Measurements from ENCODE around the gene FAM117B.
"Not testable (repeated sequence)": the region's sequence is repeated elsewhere in the genome, so short reads cannot be mapped to it uniquely, and the experiment has no call there.

FAM117B gene

GRCh38 chr2:202763916-202764315, 129.1 kb downstream of the FAM117B start:
- DNase-seq, result no peak

DNA sequence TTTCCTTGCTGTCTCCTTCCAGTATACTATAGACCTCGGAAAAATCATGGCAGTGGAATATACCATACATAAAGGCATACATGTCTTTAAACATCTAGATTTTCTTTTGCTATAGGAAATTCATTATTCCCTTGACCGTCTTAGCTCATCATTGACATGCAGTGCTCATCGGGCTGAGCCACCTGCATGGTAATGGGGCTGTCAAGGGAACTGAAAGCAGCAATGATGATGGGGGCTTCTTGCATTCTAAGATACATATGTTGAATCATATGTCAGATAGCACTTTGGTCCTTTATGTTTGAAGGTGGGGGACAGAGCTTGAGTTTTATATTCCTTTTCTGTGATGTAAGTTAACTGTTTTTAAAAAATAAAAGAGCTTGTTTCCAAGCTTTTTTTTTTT, 130.2 kb downstream of the FAM117B start:
- no peak for DNase-seq

DNA sequence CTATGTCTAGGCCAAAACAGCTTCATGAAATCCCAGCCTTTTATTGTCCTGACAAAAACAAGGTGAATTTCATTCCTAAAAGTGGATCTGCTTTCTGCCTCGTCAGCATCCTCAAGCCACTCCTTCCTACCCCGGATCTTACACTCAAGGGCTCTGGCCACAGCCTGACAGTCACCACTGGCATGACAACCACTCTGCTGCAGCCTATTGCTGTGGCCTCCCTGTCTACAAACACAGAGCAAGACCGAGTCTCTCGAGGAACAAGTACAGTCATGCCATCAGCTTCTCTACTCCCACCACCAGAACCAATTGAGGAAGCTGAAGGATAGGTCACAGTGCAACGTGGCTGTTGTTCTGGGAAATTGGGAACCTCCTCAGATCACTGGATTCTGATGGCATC, 130.7 kb downstream of the FAM117B start:
- no peak for DNase-seq

GRCh38 chr2:202768273-202768672, 133.5 kb downstream of the FAM117B start:
- no peak for DNase-seq

DNA sequence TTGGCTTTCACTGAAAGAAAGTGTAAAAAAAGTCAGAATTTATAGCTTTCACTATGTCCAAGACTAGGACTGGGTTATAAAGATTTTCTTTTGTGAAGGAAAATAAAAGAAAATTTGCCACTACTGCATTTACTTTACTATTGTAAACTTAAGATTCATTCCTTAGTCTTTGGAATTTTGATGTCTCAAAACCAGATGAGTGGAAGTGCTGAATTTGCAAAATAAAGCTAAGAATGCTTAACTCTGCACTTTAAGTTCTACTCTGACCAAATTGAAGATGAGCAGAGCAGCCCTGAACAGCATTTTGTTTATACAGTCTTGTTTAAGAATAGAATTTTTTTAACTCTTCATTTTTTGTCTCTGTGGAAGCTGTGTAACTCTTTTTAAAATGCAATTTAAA, 134.4 kb downstream of the FAM117B start:
- DNase-seq, result no peak

GRCh38 chr2:202771336-202771735, 136.6 kb downstream of the FAM117B start:
- no peak for DNase-seq

GRCh38 chr2:202771741-202772460, 137.1 kb downstream of the FAM117B start:
- DNase-seq, result no peak

DNA sequence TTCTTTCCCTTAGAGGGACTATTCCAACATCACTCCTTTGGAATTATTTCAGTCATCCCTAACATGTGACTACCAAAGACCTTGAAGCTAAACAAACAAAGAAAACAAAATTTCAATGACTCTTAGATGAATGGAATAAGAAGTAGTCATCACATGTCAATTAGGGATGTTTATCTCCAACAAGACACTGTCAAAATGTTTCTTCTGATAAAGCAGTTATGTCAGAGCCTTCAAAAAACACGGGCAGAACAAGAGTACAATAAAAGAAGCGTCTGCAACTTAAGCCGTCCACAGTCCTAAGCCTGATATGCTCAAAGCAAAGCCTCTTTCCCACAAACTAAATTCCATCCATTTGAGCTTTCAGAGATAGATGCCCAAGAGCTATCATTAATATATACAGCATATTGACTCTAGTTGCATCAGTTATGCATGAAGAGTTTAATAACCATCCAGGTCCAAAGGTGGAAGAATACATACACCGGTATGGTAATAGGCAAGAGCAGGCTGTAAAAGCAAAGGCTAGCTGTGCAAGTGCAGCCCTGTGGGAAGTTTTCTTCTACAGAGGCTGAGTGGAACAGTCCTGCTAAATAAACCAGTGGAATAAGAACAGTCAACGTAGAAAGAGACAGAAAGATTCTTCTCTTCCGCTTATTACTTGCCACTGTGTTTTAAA, 138.7 kb downstream of the FAM117B start:
- no peak for DNase-seq

DNA sequence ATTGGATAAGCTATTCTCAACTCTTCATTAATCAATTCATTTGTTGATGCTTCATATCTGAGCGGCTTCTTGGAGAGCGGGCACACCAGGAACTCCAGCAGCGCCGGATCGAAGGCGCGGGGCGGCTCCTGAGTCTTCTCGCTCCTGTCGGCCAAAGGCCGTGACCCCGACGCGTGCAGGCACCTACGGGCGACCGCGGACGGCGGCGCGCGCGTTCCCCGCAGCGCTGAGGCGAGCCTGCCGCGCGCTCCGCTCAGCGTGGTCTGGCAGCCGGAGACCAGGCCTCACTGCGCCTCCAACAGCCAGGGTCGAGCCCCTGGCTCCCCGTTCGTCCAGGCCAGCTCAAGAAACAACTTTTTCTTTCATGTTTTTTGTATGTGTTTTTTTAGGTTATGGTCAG, 139.3 kb downstream of the FAM117B start:
- DNase-seq, result no peak

GRCh38 chr2:202778217-202778616, 143.4 kb downstream of the FAM117B start:
- DNase-seq, result no peak

DNA sequence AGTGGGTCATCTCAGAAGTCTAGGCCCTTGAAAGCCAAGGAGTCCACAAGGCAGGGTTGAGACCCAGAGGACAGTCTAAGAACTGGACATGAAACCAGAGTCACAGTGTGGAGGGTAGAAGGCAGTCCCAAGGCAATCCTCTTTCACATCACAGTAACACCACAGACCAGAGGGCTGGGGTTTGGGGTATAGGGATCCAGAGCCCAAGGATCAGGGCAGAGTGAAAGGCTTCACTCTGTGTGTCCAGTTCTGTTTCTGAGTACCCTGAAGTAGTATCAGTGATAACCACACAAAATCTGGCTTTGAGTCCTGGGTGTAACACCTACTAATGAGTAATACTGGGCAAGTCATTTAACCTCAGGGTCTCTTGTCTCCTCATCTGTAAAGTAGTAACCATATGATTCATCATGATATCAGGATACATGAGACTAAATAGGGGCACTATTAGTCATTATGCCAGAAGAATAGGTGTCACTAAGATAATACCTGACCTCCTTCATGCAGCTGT, 145.8 kb downstream of the FAM117B start:
- no peak for DNase-seq

- DNase-seq, result no peak
These were observed 148.3 kb downstream of the FAM117B start for GRCh38 chr2:202782940-202783558.

- no peak for DNase-seq
These were observed 152.1 kb downstream of the FAM117B start for GRCh38 chr2:202786842-202787241.

GRCh38 chr2:202790676-202791075, 155.9 kb downstream of the FAM117B start:
- no peak for DNase-seq

DNA sequence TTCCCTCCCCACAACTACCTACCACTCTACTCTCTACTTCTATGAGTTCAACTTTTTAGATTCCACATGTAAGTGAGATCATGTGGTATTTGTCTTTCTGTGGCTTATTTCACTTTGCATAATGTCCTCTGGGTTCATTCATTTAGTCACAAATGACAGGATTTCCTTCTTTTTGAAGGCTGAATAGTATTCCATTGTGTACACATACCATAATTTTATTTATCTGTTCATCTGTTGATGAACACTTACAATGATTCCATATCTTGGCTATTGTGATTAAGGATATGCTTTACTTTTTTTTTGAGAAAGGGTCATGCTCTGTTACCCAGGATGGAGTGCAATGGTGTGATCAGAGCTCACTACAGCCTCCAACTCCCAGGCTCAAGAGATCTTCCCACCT, 163.2 kb downstream of the FAM117B start:
- no peak for DNase-seq

DNA sequence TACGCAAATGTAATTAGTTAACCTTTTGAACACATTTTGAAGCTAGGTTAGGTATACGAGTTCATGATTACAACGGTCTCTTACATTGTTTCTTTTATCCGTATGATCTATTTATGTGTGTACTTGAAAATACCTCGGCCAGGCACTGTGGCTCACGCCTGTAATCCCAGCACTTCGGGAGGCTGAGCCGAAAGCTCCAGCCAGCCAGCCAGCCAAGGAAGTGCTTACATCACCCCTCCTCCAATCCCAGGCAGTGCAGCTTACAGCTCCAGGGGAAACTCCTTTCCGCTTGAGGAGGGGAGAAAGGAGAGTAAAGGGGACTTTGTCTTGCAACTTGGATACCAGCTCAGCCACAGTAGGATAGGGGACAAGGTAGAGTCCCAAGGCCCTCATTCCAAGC, 171.1 kb downstream of the FAM117B start:
- not testable (repeated sequence) for DNase-seq

- DNase-seq, result not testable (repeated sequence)
These were observed 172.8 kb downstream of the FAM117B start for GRCh38 chr2:202807431-202808138.

GRCh38 chr2:202808754-202809153, 174.0 kb downstream of the FAM117B start:
- no peak for DNase-seq

- DNase-seq, result no peak
These were observed 178.6 kb downstream of the FAM117B start for GRCh38 chr2:202813387-202813786.

- no peak for DNase-seq
These were observed 179.5 kb downstream of the FAM117B start for GRCh38 chr2:202814226-202814625.

- DNase-seq, result no peak
These were observed 181.0 kb downstream of the FAM117B start for GRCh38 chr2:202815548-202816360.

DNA sequence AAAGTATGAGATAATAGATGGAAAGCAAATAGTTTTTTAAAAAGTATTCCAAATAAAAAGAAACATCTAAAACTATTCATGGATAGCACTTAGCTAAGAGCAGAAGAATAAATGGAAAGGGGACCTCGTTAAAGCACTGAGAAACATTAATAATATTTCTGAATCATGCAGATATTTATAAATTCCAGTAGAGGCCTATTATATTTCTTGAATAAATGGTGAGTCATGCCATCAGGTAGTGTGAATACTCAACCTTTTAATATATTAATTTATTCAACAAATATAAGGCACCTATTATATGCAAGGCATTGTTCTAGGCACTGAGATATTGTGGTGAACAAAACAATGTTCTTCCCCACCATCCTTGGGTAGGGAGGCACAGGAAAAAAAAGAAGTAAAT, 183.0 kb downstream of the FAM117B start:
- DNase-seq, result no peak

All from right forelimb (tissue), 1 donor.